NCI-H748 (cell line): ENCODE results near the gene LRRC46.

ENCODE experiments used
- DNase-seq: peaks from one replicate; lab custom pipeline; 2025; ENCODE audit not compliant: unreplicated experiment; lab: John Stamatoyannopoulos, UW

LRRC46 gene

GRCh38 chr17:47875011-47875985 is 43.8 kb downstream of the LRRC46 start:
- no peak for DNase-seq

- DNase-seq, result no peak
These were observed 46.0 kb downstream of the LRRC46 start for GRCh38 chr17:47877368-47878034.

DNA sequence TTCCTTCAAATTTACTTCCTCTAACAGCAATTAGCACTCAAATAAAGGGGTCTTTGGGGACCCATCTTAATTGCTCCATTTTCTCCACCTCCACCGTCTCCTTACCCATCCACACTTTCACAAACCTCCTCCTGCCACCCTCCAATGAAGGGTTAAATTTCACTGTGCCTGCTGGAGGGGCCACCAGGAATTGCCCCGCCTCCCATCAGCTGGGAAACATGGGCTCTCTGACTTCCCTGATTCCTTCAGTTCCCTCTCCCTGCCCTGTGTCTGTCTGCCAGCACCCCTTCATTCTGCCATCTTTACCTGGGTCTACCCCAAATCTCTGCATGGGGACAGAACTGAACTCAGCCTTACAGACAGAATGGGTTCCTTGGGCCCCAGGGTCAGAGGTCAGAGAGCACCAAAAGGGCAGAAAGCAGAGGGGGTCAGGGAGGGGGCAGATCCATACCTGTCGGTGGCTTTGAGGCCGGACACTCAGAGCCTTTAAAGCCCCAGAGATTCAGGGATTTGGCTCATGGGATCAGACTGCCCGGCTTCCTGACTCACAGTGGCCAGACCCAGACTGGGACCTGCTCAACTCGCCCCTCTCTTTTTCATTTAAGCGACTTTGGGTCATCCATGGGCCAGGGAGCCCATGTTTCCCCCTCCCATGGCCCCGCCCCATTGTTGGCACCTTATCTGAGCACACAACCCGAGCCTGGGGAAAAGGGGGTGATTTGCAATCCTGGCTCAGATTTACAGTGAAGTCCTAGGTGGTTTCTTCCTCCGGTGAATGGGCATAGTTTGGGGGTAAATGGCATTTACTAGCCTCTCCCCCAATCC is 46.9 kb downstream of the LRRC46 start:
- no peak for DNase-seq

GRCh38 chr17:47879028-47879585 is 47.6 kb downstream of the LRRC46 start:
- DNase-seq, result no peak

DNA sequence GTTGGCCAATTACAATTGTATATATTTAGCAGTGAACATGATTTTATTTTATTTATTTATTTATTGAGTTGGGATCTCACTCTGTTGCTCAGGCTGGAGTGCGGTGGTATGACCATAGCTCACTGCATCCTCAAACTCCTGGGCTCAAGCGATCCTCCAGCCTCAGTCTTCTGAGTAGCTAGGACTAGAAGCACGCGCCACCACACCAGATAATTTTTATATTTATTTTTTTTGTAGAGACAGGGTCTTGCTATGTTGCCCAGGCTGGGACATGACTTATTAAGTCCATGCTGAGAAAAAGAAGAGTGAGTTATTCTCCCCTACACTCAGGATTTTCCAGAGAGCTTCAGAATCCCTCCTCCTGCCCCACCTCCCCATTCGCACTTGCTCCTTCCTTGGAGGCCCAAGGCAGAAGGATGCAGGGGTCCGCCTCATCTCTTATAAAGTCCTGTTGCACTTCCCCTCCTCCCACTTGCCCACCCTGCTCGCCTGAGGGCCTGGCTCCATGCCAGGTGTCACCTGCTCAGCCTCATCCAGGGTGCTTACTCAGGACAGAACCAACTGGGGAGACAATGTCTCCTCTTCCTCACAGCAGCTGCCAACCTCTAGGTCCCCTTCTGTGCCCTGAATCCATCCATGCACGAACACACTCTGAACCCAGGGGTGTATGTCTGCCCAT is 48.4 kb downstream of the LRRC46 start:
- no peak for DNase-seq

DNA sequence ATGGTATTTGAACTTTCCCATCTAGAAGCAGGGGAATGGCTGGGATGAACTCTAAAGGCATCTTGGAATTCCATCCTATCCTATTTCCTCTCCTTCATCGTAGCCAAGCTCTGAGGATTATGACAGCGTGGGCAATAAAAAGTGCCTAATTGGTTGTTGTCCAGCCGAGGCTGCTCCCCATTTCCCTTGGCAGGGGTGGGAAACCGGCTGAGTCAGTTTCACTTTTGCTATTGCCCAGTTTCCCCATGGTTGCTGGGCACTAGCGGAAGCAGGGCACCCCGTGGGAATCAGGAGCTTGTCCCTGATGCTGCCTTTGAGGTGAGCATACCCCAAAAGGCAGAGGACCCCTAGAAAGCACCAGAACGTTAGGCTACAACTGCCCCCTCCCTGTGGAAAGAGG is 50.8 kb downstream of the LRRC46 start:
- no peak for DNase-seq

- DNase-seq, result no peak
These were observed 51.5 kb downstream of the LRRC46 start for GRCh38 chr17:47882695-47883588.

DNA sequence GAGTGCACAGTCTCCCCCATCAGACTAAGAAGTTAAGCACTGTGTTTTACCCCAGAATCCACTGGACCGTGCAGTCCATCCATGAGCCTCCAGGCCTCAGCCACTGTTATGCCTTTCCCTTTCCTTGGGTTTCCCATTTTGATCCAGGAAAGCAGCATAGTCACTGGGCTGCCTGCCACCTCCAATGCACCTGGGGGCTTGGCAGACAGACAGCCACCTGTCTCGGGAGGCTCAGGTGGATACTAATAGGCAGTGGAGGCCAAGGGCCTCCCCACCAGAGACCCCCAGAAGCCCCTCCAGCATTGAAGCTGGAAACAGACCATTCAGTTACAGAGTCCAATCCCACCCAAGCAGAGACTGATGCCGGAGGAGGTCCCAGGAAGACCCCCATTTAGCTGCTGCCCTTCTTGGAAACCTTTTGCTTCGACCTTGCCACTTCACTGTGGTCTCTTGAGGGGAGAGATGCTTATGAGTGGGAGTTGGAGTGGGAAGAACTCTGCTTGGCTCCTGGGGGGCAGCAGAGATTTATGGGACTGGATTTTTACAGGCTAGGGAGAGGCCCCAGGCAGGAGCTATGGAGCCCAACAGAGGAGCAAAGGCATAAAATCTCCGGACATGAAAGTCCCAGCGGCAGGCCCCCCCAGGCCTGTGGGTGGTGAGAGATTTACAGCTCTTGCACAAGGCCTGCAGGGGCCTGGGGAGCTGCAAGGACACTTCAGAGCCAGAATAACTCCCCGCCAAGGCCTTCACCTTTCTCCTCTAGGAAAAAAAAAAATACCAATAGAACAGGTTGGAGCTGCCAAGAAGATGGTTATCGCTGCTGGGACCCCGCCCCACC is 52.3 kb downstream of the LRRC46 start:
- no peak for DNase-seq

GRCh38 chr17:47884427-47884740 is 52.9 kb downstream of the LRRC46 start:
- DNase-seq, result no peak

DNA sequence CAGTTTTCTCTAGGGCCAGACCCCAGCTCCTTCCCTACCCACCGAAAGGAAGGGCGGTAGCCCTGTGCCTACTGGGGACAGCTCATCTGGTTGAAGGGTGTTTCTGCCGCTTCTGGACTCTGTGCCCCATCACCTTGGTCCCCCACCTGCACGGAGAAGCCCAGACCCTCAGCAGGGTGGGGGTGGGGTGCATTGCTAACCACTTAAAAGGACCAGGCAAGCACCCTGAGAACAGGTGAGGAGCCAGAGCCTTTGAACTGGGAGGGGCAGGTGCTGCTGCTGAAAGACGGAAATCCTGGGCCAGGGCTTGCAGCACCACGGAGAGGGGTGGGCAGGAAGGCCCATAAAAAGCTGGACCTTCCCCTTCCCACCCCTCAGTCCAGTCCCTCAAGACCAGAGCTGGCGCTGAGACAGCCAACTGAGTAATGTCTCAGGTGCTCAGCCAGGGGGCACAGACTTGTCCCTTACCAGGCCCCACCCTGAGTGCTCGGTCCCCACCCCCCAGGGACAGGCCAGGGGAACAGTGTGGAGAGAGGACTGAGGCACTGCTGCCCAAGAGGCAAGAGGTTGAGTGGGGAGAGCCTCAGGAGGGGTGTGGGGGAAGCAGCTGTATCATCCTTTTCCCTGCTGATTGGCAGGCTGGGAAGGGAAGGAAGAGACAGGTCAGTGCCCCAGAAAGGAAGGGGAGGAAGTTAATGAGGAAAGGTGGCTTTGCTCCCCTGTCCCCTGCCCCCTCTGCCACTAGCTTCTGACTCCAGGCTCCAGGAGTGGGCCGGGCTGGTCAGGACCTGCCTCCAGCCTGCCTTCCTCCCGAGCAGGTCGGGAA is 53.6 kb downstream of the LRRC46 start:
- DNase-seq, result no peak
